Measurements from ENCODE around the gene ERF.

GRCh38 chr19:42268142-42268703 is 13.3 kb upstream of the ERF start:
- TF ChIP-seq CTCF (conservative IDR thresholded peaks at IDR 0.05; ENCODE audit: low read length) (no peak), EZH2phosphoT487 (IDR thresholded peaks at IDR 0.05; ENCODE audit: borderline replicate concordance, low read depth, low read length) (no peak)
